Measurements from ENCODE around the gene PIGM. TPM values are rescaled to one million over a fixed set of nuclear protein-coding genes. Genes with fewer than 3 reads are reported as not detected.

PIGM gene
- total and polyA plus RNA-seq, 4 donors: 1.3 to 6.7 (median 4.4) TPM

GRCh38 chr1:159982280-159982679, 49.5 kb downstream of the PIGM start:
- intact Hi-C loops (cut with DNase I): no loop called here
- Histone ChIP-seq H3K4me3 (ENCODE audit: low read length in 2 of 2) (no peak overlapping the region), H3K27ac (ENCODE audit: low read depth in 1 of 2, low read length in 2 of 2) (no peak overlapping the region), H3K27me3 (ENCODE audit: control insufficient read depth in 1 of 2, insufficient read depth in 2 of 2, low read length in 1 of 2) (no peaks in the 10 kb centered on the region), H3K9me3 (ENCODE audit: control insufficient read depth, low read length) (peaks cover 5% of the 10 kb centered on the region), H3K4me1 (ENCODE audit: control insufficient read depth in 1 of 2, insufficient read depth in 2 of 2, low read length in 2 of 2) (no peaks in the 10 kb centered on the region), H3K36me3 (ENCODE audit: control insufficient read depth in 1 of 2, insufficient read depth in 2 of 2, low read length in 1 of 2) (no peaks in the 10 kb centered on the region)
- DNase-seq: no peak
- no peak for ATAC-seq (ENCODE audit: low FRiP score)
- WGBS, 2 donors: 67 to 71% methylated on average over 6 of the region's 6 CpGs

DNA sequence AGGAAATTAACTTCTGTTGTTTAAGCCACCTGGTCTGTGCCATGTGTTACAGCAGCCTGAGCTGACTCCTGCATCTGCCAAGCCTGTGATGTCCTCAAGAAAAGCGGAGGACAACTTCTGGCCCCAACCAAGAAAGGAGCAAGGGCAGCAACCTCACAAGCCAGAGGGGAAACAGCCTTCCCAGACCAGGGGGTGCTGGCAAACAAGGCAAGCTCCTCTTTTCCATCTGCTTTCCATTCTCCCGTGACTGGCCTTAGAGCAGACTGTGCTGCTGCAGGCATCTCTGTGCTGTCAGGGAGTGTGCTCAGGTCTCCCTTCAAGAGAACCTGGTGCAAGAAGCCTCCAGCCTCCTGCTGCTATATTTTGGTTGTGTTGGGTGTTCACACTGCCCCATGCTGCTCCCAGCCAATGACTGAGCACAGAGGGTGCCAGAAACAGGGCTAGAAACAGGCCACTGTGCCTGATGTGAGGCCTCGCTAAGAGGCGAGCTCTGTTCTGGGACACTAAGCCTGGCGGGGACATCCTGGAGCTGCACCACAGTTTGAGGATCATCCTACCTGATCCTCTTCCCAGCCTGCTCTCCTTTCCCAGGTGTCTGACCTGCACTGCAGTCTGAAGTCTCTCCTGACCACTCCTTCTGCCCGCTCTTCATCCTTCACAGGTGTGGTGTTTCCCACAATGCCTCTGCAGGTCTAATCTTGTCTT, 50.3 kb downstream of the PIGM start:
- Histone ChIP-seq H3K9me3 (ENCODE audit: control insufficient read depth, low read length) (peaks cover 3% of the 10 kb centered on the region), H3K4me1 (ENCODE audit: control insufficient read depth in 1 of 2, insufficient read depth in 2 of 2, low read length in 2 of 2) (no peaks in the 10 kb centered on the region), H3K4me3 (ENCODE audit: low read length in 2 of 2) (no peak overlapping the region), H3K27me3 (ENCODE audit: control insufficient read depth in 1 of 2, insufficient read depth in 2 of 2, low read length in 1 of 2) (no peaks in the 10 kb centered on the region), H3K36me3 (ENCODE audit: control insufficient read depth in 1 of 2, insufficient read depth in 2 of 2, low read length in 1 of 2) (no peaks in the 10 kb centered on the region), H3K27ac (ENCODE audit: low read depth in 1 of 2, low read length in 2 of 2) (no peak overlapping the region)
- WGBS, 2 donors: 88 to 92% methylated on average over 6 of the region's 6 CpGs
- no peak for DNase-seq
- intact Hi-C loops (cut with DNase I): no loop called here
- no peak for ATAC-seq (ENCODE audit: low FRiP score)

DNA sequence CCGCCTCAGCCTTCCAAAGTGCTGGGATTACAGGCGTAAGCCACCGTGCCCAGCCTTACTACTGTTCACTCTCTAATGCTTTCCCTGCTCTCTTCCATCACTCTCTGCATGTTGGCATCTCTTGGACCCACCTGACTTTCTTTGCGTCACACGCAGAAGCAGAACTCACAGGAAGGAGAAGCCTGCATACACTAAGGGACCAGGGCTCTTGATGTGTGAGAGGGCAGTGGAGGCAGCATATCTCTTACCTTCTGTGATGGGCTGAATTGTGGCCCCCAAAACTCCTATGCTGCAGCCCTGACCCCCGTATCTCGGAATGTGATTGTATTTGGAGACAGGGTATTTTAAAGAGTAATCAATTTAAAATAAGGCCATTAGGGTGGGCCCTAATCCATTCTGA, 51.0 kb downstream of the PIGM start:
- Histone ChIP-seq H3K27me3 (ENCODE audit: control insufficient read depth in 1 of 2, insufficient read depth in 2 of 2, low read length in 1 of 2) (no peaks in the 10 kb centered on the region), H3K9me3 (ENCODE audit: control insufficient read depth, low read length) (peaks cover 2% of the 10 kb centered on the region), H3K36me3 (ENCODE audit: control insufficient read depth in 1 of 2, insufficient read depth in 2 of 2, low read length in 1 of 2) (no peaks in the 10 kb centered on the region), H3K4me3 (ENCODE audit: low read length in 2 of 2) (no peak overlapping the region), H3K27ac (ENCODE audit: low read depth in 1 of 2, low read length in 2 of 2) (no peak overlapping the region), H3K4me1 (ENCODE audit: control insufficient read depth in 1 of 2, insufficient read depth in 2 of 2, low read length in 2 of 2) (no peaks in the 10 kb centered on the region)
- intact Hi-C loops (cut with DNase I): no loop called here
- no peak for DNase-seq
- no peak for ATAC-seq (ENCODE audit: low FRiP score)
- WGBS, 2 donors: 93 to 95% methylated on average over 7 of the region's 7 CpGs

- peak; percentile 19 for ATAC-seq (ENCODE audit: low FRiP score)
- no peak overlapping the region for H3K27ac ChIP-seq (ENCODE audit: low read depth in 1 of 2, low read length in 2 of 2)
- no peaks in the 10 kb centered on the region for H3K4me1 ChIP-seq (ENCODE audit: control insufficient read depth in 1 of 2, insufficient read depth in 2 of 2, low read length in 2 of 2)
- 74 to 75% methylated on average over 6 of the region's 6 CpGs for WGBS, 2 donors
- H3K4me3 ChIP-seq (ENCODE audit: low read length in 2 of 2): no peak overlapping the region
- no peaks in the 10 kb centered on the region for H3K27me3 ChIP-seq (ENCODE audit: control insufficient read depth in 1 of 2, insufficient read depth in 2 of 2, low read length in 1 of 2)
- no peaks in the 10 kb centered on the region for H3K36me3 ChIP-seq (ENCODE audit: control insufficient read depth in 1 of 2, insufficient read depth in 2 of 2, low read length in 1 of 2)
- peaks cover 2% of the 10 kb centered on the region for H3K9me3 ChIP-seq (ENCODE audit: control insufficient read depth, low read length)
- intact Hi-C loops (cut with DNase I): no loop called here
- DNase-seq: no peak
These were observed 51.7 kb downstream of the PIGM start for GRCh38 chr1:159980076-159980475.

DNA sequence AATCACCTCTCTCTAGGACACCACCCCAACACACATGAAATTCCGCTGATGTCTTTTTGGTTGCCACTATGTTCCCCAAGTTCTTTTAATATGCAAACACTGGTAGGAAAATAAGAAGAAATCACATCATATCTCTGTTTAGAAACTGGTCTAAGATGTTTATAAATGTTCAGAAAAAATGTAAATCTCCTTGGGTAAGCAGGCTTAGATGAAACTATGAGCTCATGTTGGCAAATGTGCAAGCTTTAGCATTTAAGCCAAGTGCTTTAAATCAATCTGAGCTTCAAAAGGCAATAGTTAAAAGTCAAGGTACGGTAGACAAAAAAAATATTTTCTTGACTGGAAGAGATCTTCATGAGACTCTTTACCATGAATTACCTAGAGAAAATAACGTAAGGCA, 52.5 kb downstream of the PIGM start:
- no peaks in the 10 kb centered on the region for H3K4me1 ChIP-seq (ENCODE audit: control insufficient read depth in 1 of 2, insufficient read depth in 2 of 2, low read length in 2 of 2)
- H3K9me3 ChIP-seq (ENCODE audit: control insufficient read depth, low read length): peaks cover 2% of the 10 kb centered on the region
- no peak overlapping the region for H3K27ac ChIP-seq (ENCODE audit: low read depth in 1 of 2, low read length in 2 of 2)
- DNase-seq (no peak), ATAC-seq (ENCODE audit: low FRiP score) (no peak)
- intact Hi-C loops (cut with DNase I): no loop called here
- no peaks in the 10 kb centered on the region for H3K27me3 ChIP-seq (ENCODE audit: control insufficient read depth in 1 of 2, insufficient read depth in 2 of 2, low read length in 1 of 2)
- H3K36me3 ChIP-seq (ENCODE audit: control insufficient read depth in 1 of 2, insufficient read depth in 2 of 2, low read length in 1 of 2): no peaks in the 10 kb centered on the region
- H3K4me3 ChIP-seq (ENCODE audit: low read length in 2 of 2): no peak overlapping the region
- WGBS, 2 donors: 49 to 53% methylated on average over 3 of the region's 3 CpGs

DNA sequence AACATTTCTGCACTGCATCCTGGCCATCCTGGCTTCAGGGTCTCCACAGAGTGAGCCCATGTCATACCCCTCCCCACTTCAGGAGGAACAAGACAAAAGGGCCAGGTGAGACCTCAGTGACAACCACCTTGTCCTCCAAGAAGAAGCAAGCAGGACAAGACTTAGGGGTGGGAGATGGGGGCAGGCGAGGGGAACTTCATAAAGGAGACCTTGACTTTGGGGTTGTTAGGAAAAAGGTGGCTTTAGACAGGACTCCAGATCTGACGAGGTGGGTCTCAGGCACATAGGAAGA, 53.7 kb downstream of the PIGM start:
- H3K27me3 ChIP-seq (ENCODE audit: control insufficient read depth in 1 of 2, insufficient read depth in 2 of 2, low read length in 1 of 2): no peaks in the 10 kb centered on the region
- no peak for DNase-seq
- no peaks in the 10 kb centered on the region for H3K4me1 ChIP-seq (ENCODE audit: control insufficient read depth in 1 of 2, insufficient read depth in 2 of 2, low read length in 2 of 2)
- peaks cover 2% of the 10 kb centered on the region for H3K9me3 ChIP-seq (ENCODE audit: control insufficient read depth, low read length)
- 84% methylated on average over 2 of the region's 2 CpGs for WGBS, 2 donors
- H3K4me3 ChIP-seq (ENCODE audit: low read length in 2 of 2): no peak overlapping the region
- no peak overlapping the region for H3K27ac ChIP-seq (ENCODE audit: low read depth in 1 of 2, low read length in 2 of 2)
- H3K36me3 ChIP-seq (ENCODE audit: control insufficient read depth in 1 of 2, insufficient read depth in 2 of 2, low read length in 1 of 2): no peaks in the 10 kb centered on the region
- intact Hi-C loops (cut with DNase I): no loop called here
- no peak for ATAC-seq (ENCODE audit: low FRiP score)

GRCh38 chr1:159977364-159978106, 54.3 kb downstream of the PIGM start:
- H3K4me3 ChIP-seq (ENCODE audit: low read length in 2 of 2): no peak overlapping the region
- no peaks in the 10 kb centered on the region for H3K27me3 ChIP-seq (ENCODE audit: control insufficient read depth in 1 of 2, insufficient read depth in 2 of 2, low read length in 1 of 2)
- intact Hi-C loops (cut with DNase I): no loop called here
- H3K36me3 ChIP-seq (ENCODE audit: control insufficient read depth in 1 of 2, insufficient read depth in 2 of 2, low read length in 1 of 2): no peaks in the 10 kb centered on the region
- WGBS, 2 donors: 88 to 89% methylated on average over 6 of the region's 6 CpGs
- ATAC-seq (ENCODE audit: low FRiP score): no peak
- no peaks in the 10 kb centered on the region for H3K4me1 ChIP-seq (ENCODE audit: control insufficient read depth in 1 of 2, insufficient read depth in 2 of 2, low read length in 2 of 2)
- no peak for DNase-seq
- H3K27ac ChIP-seq (ENCODE audit: low read depth in 1 of 2, low read length in 2 of 2): no peak overlapping the region
- H3K9me3 ChIP-seq (ENCODE audit: control insufficient read depth, low read length): peaks cover 2% of the 10 kb centered on the region

Measured in aorta (tissue), 5 donors.